NCI-H82 treated with DMSO at 0.1 percent for 48 hours (cell line): ENCODE data around the gene HSF5.

Experiments used
- DNase-seq: peaks from one replicate; lab custom pipeline; 2025; ENCODE audit not compliant: unreplicated experiment; lab: John Stamatoyannopoulos, UW

The HSF5 gene

DNA sequence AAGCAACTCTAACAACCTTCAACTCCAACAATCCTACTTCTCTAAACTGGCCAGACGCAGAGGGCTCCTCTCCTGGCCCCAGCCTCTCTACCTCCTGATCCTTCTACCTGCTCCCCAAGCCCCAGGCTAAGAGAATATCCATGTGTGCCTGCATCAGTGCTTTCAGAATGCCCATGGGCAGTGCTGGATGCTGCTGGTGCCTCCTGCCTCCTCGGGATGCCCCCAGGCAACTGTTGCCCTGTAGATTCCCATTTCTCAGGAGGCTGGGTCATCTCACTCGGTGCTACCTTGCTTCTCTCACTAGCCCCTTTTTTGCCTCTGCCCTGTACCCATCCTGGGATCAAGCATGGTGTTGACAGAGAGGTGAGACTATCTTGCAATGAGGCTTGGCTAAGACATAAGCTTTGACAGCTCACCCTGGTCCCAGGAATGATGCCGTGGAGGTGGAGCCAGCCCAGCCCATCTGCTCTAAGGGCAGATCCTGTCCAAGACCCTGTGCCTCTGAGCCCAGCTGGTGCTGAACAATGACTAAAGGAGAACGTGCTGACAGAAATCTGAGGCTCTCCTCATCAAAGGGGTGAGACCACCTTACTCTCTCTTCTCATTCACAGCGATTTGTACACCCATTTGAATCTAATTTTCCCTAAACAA is 116.8 kb downstream of the HSF5 start:
- DNase-seq = no peak

DNA sequence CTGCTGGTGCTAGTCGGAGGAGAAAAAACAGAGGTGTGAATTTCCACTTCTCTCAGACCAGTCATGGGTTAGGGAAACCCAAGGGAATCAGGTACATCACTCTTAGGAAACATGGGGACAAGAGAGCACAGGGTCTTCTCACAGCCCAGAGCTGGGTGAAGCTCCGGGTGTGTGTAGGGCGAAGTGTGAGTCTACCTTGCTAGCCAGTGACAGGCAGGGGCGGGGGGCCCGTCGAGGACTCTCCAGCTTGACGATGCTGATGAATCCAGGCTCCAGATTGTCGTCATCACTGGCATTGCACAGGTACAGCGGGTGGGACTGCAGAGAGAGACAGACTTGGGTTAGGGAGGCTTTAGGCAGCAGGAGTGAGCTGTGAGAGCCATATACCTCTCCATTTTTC is 117.5 kb downstream of the HSF5 start:
- no peak for DNase-seq

DNA sequence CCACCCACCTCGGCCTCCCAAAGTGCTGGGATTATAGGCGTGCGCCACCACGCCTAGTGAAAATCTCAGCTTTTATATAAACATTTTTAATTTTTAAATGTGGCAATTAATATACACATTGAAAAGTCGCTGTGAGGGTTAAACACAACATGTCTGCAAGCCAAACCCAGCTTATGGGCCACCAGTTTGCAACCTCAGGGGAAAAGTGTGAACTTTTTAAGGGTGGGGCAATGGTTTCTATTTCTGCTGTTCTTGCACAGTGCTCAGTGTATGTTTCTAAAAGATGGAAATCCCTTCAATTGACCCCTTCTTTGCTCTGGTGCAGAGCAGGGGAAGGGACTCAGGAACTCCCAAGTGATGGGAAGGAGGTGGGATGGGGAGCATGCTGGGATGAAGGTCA is 117.9 kb downstream of the HSF5 start:
- DNase-seq = no peak
